B cell (primary cell): ENCODE measurements around the gene SOCS3.

ENCODE experiments used
- CTCF ChIP-seq: fragments of 200-600 bp; IDR thresholded peaks from one replicate; pipeline ENCODE4 v1.8.0; 2022; ENCODE audit warnings: antibody characterized with exemption, mild to moderate bottlenecking
- EZH2 ChIP-seq: IDR thresholded peaks from 2 replicates; pipeline ENCODE4 v1.6.1; 2012; ENCODE audit warnings: borderline replicate concordance, low read depth, mild to moderate bottlenecking, moderate library complexity, low read length; ENCODE audit not compliant: insufficient read depth, poor library complexity, severe bottlenecking

GRCh38 chr17:78374631-78375274, 14.9 kb upstream of the SOCS3 start:
- no peak for TF ChIP-seq CTCF
- TF ChIP-seq EZH2: no peak
